Renal pelvis (tissue), 4 donors: ENCODE results near the gene LAMC1. TPM values are rescaled to one million over a fixed set of nuclear protein-coding genes. Genes with fewer than 3 reads are reported as not detected.
A peak's percentile ranks its signal among the peaks of the same experiment; 100 is the strongest.
"Not testable (repeated sequence)": the region's sequence is repeated elsewhere in the genome, so short reads cannot be mapped to it uniquely, and the experiment has no call there.

ENCODE experiments used
- DNase-seq: peaks from one replicate; pipeline ENCODE4 v3.0.0-alpha.2; 2013
- polyA plus RNA-seq, 3 donors: library from polyadenylated mRNA; unstranded; fragments of 120-200 nt; gene quantifications; one replicate each; pipeline ENCODE4 v1.2.1, GENCODE V29; 2013; ENCODE audit not compliant: insufficient read length in 3 of 3

Gene LAMC1
- polyA plus RNA-seq, 3 donors: 268 to 301 (median 297) TPM

GRCh38 chr1:183143576-183144315 is 120.5 kb downstream of the LAMC1 start:
- no peak for DNase-seq

GRCh38 chr1:183144752-183145151 is 121.5 kb downstream of the LAMC1 start:
- DNase-seq: no peak

GRCh38 chr1:183147735-183148134 is 124.5 kb downstream of the LAMC1 start:
- DNase-seq: no peak

GRCh38 chr1:183148599-183148998 is 125.4 kb downstream of the LAMC1 start:
- DNase-seq: no peak

GRCh38 chr1:183149273-183149672 is 126.1 kb downstream of the LAMC1 start:
- DNase-seq: no peak

- DNase-seq: not testable (repeated sequence)
These were observed 126.8 kb downstream of the LAMC1 start for GRCh38 chr1:183150032-183150431.

GRCh38 chr1:183150445-183150844 is 127.2 kb downstream of the LAMC1 start:
- DNase-seq: no peak

- no peak for DNase-seq
These were observed 129.0 kb downstream of the LAMC1 start for GRCh38 chr1:183152180-183152579.

- no peak for DNase-seq
These were observed 132.7 kb downstream of the LAMC1 start for GRCh38 chr1:183155939-183156338.

GRCh38 chr1:183159960-183160359 is 136.7 kb downstream of the LAMC1 start:
- peak; percentile 31 for DNase-seq

- no peak for DNase-seq
These were observed 138.2 kb downstream of the LAMC1 start for GRCh38 chr1:183161391-183161790.

- no peak for DNase-seq
These were observed 140.1 kb downstream of the LAMC1 start for GRCh38 chr1:183163316-183163715.

GRCh38 chr1:183164340-183164739 is 141.1 kb downstream of the LAMC1 start:
- DNase-seq: no peak

GRCh38 chr1:183164963-183165362 is 141.7 kb downstream of the LAMC1 start:
- DNase-seq: no peak

GRCh38 chr1:183165456-183165855 is 142.2 kb downstream of the LAMC1 start:
- no peak for DNase-seq

GRCh38 chr1:183166454-183166853 is 143.2 kb downstream of the LAMC1 start:
- no peak for DNase-seq

GRCh38 chr1:183167676-183168075 is 144.5 kb downstream of the LAMC1 start:
- DNase-seq: no peak

GRCh38 chr1:183168308-183168707 is 145.1 kb downstream of the LAMC1 start:
- DNase-seq: no peak

GRCh38 chr1:183173828-183174227 is 150.6 kb downstream of the LAMC1 start:
- no peak for DNase-seq

- no peak for DNase-seq
These were observed 152.4 kb downstream of the LAMC1 start for GRCh38 chr1:183175631-183176030.

- DNase-seq: no peak
These were observed 155.3 kb downstream of the LAMC1 start for GRCh38 chr1:183178545-183178944.

GRCh38 chr1:183179033-183179432 is 155.8 kb downstream of the LAMC1 start:
- no peak for DNase-seq

- DNase-seq: peak; percentile 69
These were observed 157.0 kb downstream of the LAMC1 start for GRCh38 chr1:183180218-183180617.

GRCh38 chr1:183180634-183181056 is 157.4 kb downstream of the LAMC1 start:
- DNase-seq: no peak
